Stimulated activated naive CD8-positive, alpha-beta T cell treated with anti-CD3 and anti-CD28 coated beads, Interleukin-15, Interleukin-2, amounts not matched to agents 100 ng/mL and 50 ng/mL, for 24 hours (primary cell): ENCODE results near the gene RDH5.
A peak's percentile ranks its signal among the peaks of the same experiment; 100 is the strongest.
"Not testable (repeated sequence)": the region's sequence is repeated elsewhere in the genome, so short reads cannot be mapped to it uniquely, and the experiment has no call there.

Source experiments
- H3K27ac Mint-ChIP-seq: one replicate; pipeline ENCODE4 v1.8.0; 2021; ENCODE audit warnings: mild to moderate bottlenecking, mixed read lengths
- H3K27me3 Mint-ChIP-seq: one replicate; pipeline ENCODE4 v1.8.0; 2021; ENCODE audit warnings: mixed read lengths
- H3K36me3 Mint-ChIP-seq: one replicate; pipeline ENCODE4 v1.8.0; 2021; ENCODE audit warnings: low read depth, mixed read lengths
- H3K4me1 Mint-ChIP-seq: one replicate; pipeline ENCODE4 v1.8.0; 2021; ENCODE audit warnings: low read depth, mixed read lengths
- H3K4me3 Mint-ChIP-seq: one replicate; pipeline ENCODE4 v1.8.0; 2021; ENCODE audit warnings: mild to moderate bottlenecking, mixed read lengths
- H3K9me3 Mint-ChIP-seq: one replicate; pipeline ENCODE4 v1.8.0; 2021; ENCODE audit warnings: mixed read lengths

Gene RDH5

DNA sequence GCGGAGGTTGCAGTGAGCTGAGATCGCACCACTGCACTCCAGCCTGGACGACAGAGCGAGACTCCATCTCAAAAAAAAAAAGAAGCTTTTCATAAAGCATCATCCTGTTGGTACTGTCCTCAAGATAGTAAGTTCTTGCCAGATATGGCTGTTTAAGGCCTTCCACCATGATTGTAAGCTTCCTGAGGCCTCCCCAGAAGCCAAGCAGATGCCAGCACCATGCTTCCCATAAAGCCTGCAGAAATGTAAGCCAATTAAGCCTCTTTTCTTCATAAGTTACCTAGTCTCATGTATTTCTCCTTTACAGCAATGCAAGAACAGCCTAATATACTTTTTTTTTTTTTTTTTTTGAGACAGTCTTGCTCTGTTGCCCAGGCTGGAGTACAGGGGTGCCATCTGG lies 38.4 kb downstream of the RDH5 start:
- Mint-ChIP-seq H3K4me1 (peaks cover 21% of the 10 kb centered on the region), H3K36me3 (peaks cover 58% of the 10 kb centered on the region)
- H3K27me3 Mint-ChIP-seq, H3K27ac Mint-ChIP-seq, H3K9me3 Mint-ChIP-seq, H3K4me3 Mint-ChIP-seq: not testable (repeated sequence)

DNA sequence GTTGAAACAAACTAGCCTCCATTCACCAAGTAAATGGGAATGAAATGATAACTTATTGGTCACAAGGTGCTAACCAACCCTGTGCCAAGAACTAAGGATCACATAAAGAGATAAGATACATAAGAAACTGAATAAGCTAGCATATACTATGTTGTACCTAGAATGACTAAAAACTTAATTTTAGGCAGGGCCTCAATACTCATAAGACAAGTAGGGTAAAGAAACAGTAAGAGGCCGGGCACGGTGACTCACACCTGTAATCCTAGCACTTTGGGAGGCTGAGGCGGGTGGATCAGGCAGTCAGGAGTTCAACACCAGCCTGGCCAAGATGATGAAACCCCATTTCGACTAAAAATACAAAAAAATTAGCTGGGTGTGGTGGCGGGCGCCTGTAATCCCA lies 40.5 kb downstream of the RDH5 start:
- Mint-ChIP-seq H3K4me1 (peaks cover 16% of the 10 kb centered on the region), H3K9me3 (no peaks in the 10 kb centered on the region), H3K27ac (peak overlapping the region; percentile 69), H3K27me3 (no peaks in the 10 kb centered on the region), H3K36me3 (peaks cover 51% of the 10 kb centered on the region), H3K4me3 (no peak overlapping the region)

DNA sequence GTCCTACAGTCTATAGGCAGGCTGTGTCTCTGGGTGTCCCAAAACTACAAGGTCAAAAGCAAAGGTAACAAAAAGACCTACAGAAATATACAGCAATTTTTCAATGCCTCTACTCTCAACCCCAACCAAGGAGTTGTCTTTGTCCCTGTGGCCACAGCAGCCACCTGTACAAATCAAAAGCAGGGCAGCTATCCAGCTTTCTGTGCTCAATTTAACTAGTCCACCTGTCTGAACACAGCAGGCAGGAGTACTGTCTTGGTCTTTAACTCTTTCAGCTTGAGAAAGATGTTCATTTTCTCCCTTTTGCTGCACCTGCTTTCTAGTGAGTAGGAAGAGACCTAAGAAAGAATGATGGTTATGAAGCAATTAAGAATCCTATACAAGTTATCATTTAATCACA lies 42.5 kb downstream of the RDH5 start:
- Mint-ChIP-seq H3K27me3 (no peaks in the 10 kb centered on the region), H3K27ac (no peak overlapping the region), H3K4me1 (peaks cover 14% of the 10 kb centered on the region), H3K9me3 (no peaks in the 10 kb centered on the region), H3K4me3 (no peak overlapping the region), H3K36me3 (peaks cover 49% of the 10 kb centered on the region)

DNA sequence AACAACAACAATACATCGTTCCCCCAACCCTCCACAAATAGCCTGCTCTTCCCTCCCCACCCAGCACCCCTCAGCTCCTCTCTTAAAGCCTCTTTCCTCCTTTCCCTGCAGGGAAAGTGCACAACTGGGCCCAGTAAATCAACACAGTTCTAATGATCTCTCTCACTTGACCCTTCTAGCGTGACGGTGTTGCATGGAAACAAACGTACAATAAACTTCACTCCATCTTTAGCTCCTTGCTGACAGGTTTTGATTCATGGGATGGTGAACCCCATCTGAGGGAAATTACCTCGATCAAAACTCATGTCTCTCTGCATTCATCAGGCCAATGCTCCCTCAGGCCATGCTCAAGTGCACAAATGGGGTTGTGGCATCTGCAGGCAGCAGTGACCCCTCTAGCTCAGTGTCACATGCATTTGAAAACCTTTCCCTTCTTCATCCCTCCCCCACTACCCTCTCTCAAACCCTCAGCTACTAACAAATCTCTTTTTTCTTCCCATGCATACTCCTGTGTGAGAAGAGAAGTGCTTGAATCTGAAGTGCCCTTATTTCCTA lies 45.6 kb downstream of the RDH5 start:
- H3K4me3 Mint-ChIP-seq, result no peak overlapping the region
- no peaks in the 10 kb centered on the region for H3K27me3 Mint-ChIP-seq
- peaks cover 8% of the 10 kb centered on the region for H3K4me1 Mint-ChIP-seq
- H3K9me3 Mint-ChIP-seq, result no peaks in the 10 kb centered on the region
- H3K36me3 Mint-ChIP-seq, result peaks cover 36% of the 10 kb centered on the region
- H3K27ac Mint-ChIP-seq, result no peak overlapping the region

DNA sequence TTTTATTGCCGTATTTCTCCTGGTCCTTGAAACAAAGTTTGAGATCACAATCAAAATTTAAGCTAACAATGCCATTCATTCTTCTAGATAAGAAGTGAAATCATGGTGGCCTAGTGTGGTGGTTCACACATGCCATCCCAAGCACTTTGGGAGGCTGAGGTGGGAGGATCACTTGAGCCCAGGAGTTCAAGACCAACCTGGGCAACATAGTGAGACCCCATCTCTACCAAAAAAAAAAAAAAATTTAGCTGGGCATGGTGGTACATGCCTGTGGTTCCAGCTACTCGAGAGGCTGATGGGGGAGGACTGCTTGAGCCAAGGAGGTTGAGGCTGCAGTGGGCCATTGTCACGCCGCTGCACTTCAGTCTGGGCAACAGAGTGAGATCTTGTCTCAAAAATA lies 47.0 kb downstream of the RDH5 start:
- Mint-ChIP-seq H3K27me3 (no peaks in the 10 kb centered on the region), H3K36me3 (peaks cover 37% of the 10 kb centered on the region), H3K9me3 (no peaks in the 10 kb centered on the region), H3K27ac (no peak overlapping the region), H3K4me1 (peaks cover 2% of the 10 kb centered on the region), H3K4me3 (no peak overlapping the region)

DNA sequence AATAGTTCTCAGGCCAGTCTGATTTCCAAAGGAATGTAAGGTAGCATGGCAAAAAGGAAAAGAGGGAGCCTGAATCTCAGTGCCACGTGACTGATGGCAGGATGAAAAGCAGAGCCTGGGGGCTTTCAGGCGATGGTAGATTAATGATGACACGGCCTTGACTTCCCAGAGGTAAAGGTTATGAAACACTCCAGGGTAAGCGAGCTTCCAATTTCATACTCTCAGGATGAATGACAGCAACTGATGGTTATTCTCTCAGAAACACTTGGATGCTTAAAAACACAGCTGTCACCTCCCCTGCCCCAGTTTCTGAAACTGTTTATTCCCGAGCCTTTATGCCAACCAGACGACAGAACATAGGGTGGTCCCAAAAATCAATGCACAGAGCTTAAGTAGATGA lies 51.5 kb downstream of the RDH5 start:
- H3K27ac Mint-ChIP-seq, result no peak overlapping the region
- no peaks in the 10 kb centered on the region for H3K9me3 Mint-ChIP-seq
- no peak overlapping the region for H3K4me3 Mint-ChIP-seq
- H3K4me1 Mint-ChIP-seq, result peaks cover 4% of the 10 kb centered on the region
- H3K36me3 Mint-ChIP-seq, result peaks cover 40% of the 10 kb centered on the region
- H3K27me3 Mint-ChIP-seq, result no peaks in the 10 kb centered on the region
